Endothelial cell of umbilical vein (primary cell): ENCODE measurements around the gene TGFBI.

Experiments used
- CTCF ChIP-seq, 2 donors: IDR thresholded peaks; 1 replicate in 1 of 2; 2 replicates in 1 of 2; pipeline ENCODE4 v1.5.1; 2011; ENCODE audit warnings: low read length in 2 of 2, mild to moderate bottlenecking in 2 of 2, moderate library complexity in 2 of 2, control low read depth in 1 of 2, inconsistent platforms in 1 of 2, low read depth in 1 of 2; ENCODE audit not compliant: insufficient read depth in 1 of 2; ENCODE audit errors: extremely low read depth in 1 of 2
- EZH2 ChIP-seq: IDR thresholded peaks from 2 replicates; pipeline ENCODE4 v1.6.1; 2012; ENCODE audit warnings: borderline replicate concordance, low read depth, mild to moderate bottlenecking, moderate library complexity, low read length, inconsistent platforms; ENCODE audit not compliant: severe bottlenecking
- GATA2 ChIP-seq: IDR thresholded peaks from 2 replicates; pipeline ENCODE4 v1.7.0; 2011; ENCODE audit warnings: low read depth, mild to moderate bottlenecking, moderate library complexity, mixed read lengths, low read length; ENCODE audit not compliant: insufficient read length, insufficient read depth
- POLR2A ChIP-seq: IDR thresholded peaks from 2 replicates; pipeline ENCODE4 v1.6.1; 2012; ENCODE audit warnings: low read depth, mild to moderate bottlenecking, control low read depth, low read length
- POLR2AphosphoS5 ChIP-seq: IDR thresholded peaks from 2 replicates; pipeline ENCODE4 v1.6.1; 2012; ENCODE audit warnings: low read depth, mild to moderate bottlenecking, control low read depth, low read length, moderate library complexity; ENCODE audit not compliant: insufficient read depth

GRCh38 chr5:136046246-136046645 is 17.5 kb downstream of the TGFBI start:
- TF ChIP-seq POLR2A, result no peak
- no peak for TF ChIP-seq CTCF (IDR thresholded peaks at IDR 0.05; ENCODE audit: extremely low read depth in 1 of 2, insufficient read depth in 1 of 2, low read depth in 1 of 2, low read length in 2 of 2)
- no peak for TF ChIP-seq POLR2AphosphoS5
- TF ChIP-seq EZH2, result no peak
- no peak for TF ChIP-seq GATA2
